ENCODE data around the gene SAMD8.

- TF ChIP-seq POLR2A (IDR thresholded peaks at IDR 0.05; ENCODE audit: low read length) = no peak
- no peak for TF ChIP-seq GATA1 (IDR thresholded peaks at IDR 0.05; ENCODE audit: low read depth, low read length)
Observed at GRCh38 chr10:75073442-75073841, 38.0 kb upstream of the SAMD8 start.

All from erythroblast (primary cell).